HepG2 (cell line): Measurements from ENCODE around the gene RXFP1. TPM values are rescaled to one million over a fixed set of nuclear protein-coding genes. Genes with fewer than 3 reads are reported as not detected.

Source experiments
- ATAC-seq: fragments of 200-7000 bp; cut with Tn5 transposase; 3 replicates; pipeline ENCODE4 v1.9.1; 2020; ENCODE audit warnings: mild to moderate bottlenecking, moderate library complexity
- BruUV-seq: library from RNA; stranded (reverse); fragments of 400-500 nt; replicated peaks from 2 replicates; lab custom pipeline; 2021; lab: Mats Ljungman, UMichigan
- CTCF ChIA-PET: fragments of 300-600 bp; formaldehyde crosslinking; extraction: SDS; loops from one replicate; lab custom pipeline; 2021; ENCODE audit warnings: low total read pairs, inconsistent platforms, low intra/inter-chr PET ratio; lab: Yijun Ruan, JAX
- POLR2A ChIA-PET: fragments of 350-600 bp; sonication (Branson Sonifier 250); formaldehyde crosslinking; loops from one replicate; lab custom pipeline; 2020; ENCODE audit warnings: antibody characterized with exemption, inconsistent platforms; lab: Yijun Ruan, JAX
- DNase-seq: peaks from one replicate; pipeline ENCODE4 v3.0.0-alpha.2; 2015; ENCODE audit warnings: low spot score
- FAIRE-seq: peaks from 3 replicates; lab custom pipeline; 2011; peaks lifted over from hg19 to GRCh38; lab: Jason Lieb, UNC
- H2AFZ ChIP-seq: one replicate; pipeline ENCODE4 v1.6.1; 2011; ENCODE audit warnings: low read length, inconsistent platforms
- H3K27ac ChIP-seq: fragments of 300-600 bp; 3 replicates; pipeline ENCODE4 v1.8.0; 2011; ENCODE audit warnings: mixed run types, mild to moderate bottlenecking, mixed read lengths, low read length, inconsistent platforms; ENCODE audit not compliant: insufficient read depth; ENCODE audit errors: extremely low read length
- H3K27me3 ChIP-seq, 2 experiments: fragments of 200-600 bp in 1 of 2; 2 replicates in 1 of 2; 3 replicates in 1 of 2; pipeline versions ENCODE4 v1.6.0 to v1.8.0; 2011; ENCODE audit warnings: low read length in 2 of 2, mild to moderate bottlenecking in 2 of 2, moderate library complexity in 2 of 2, inconsistent platforms in 1 of 2; ENCODE audit not compliant: insufficient read depth in 2 of 2, control insufficient read depth in 1 of 2
- H3K36me3 ChIP-seq, 2 experiments: fragments of 200-600 bp in 1 of 2; replicated peaks in 1 of 2; 2 replicates in 1 of 2; 3 replicates in 1 of 2; pipeline versions ENCODE4 v1.5.1 to v1.8.0; 2011; ENCODE audit warnings: low read length in 2 of 2, inconsistent platforms in 1 of 2; ENCODE audit not compliant: insufficient read depth in 2 of 2, control insufficient read depth in 1 of 2
- H3K4me1 ChIP-seq: 2 replicates; pipeline ENCODE4 v1.5.1; 2012; ENCODE audit warnings: low read length, inconsistent platforms; ENCODE audit not compliant: insufficient read depth
- H3K4me2 ChIP-seq: 2 replicates; pipeline ENCODE4 v1.6.0; 2011; ENCODE audit warnings: low read depth, low read length, inconsistent platforms
- H3K4me3 ChIP-seq, 3 experiments: fragments of 200-600 bp in 1 of 3; sonication (generic), shearing (Covaris generic) in 1 of 3; replicated peaks in 1 of 3; 2 replicates each; pipeline ENCODE4 v1.5.1; 2011 to 2016; ENCODE audit warnings: low read length in 3 of 3, inconsistent platforms in 2 of 3, low read depth in 2 of 3, mild to moderate bottlenecking in 2 of 3, control low read depth in 1 of 3, mixed read lengths in 1 of 3; ENCODE audit not compliant: insufficient read depth in 1 of 3
- H3K79me2 ChIP-seq: one replicate; pipeline ENCODE4 v1.6.1; 2011; ENCODE audit warnings: low read length, inconsistent platforms; ENCODE audit not compliant: insufficient read depth
- H3K9ac ChIP-seq: 2 replicates; pipeline ENCODE4 v1.6.0; 2011; ENCODE audit warnings: mild to moderate bottlenecking, low read depth, low read length, inconsistent platforms; ENCODE audit not compliant: insufficient read depth
- H3K9me3 ChIP-seq: 2 replicates; pipeline ENCODE4 v1.5.1; 2012; ENCODE audit warnings: mild to moderate bottlenecking, low read length
- H4K20me1 ChIP-seq: 2 replicates; pipeline ENCODE4 v1.6.0; 2011; ENCODE audit warnings: inconsistent platforms, mild to moderate bottlenecking, low read length, moderate library complexity; ENCODE audit not compliant: insufficient read depth
- CBFB ChIP-seq: sonication (generic); formaldehyde crosslinking; IDR thresholded peaks from 2 replicates; pipeline ENCODE4 v1.4.0; 2020; ENCODE audit warnings: missing genetic modification reagents
- CHD2 ChIP-seq: IDR thresholded peaks from 2 replicates; pipeline ENCODE4 v1.6.1; 2011; ENCODE audit warnings: low read depth, low read length, improper control_type of control experiment
- EEA1 ChIP-seq: sonication (generic); formaldehyde crosslinking; IDR thresholded peaks from 2 replicates; pipeline ENCODE4 v1.5.1; 2020; ENCODE audit warnings: mild to moderate bottlenecking, missing genetic modification reagents, borderline replicate concordance
- KLF13 ChIP-seq: sonication (generic); formaldehyde crosslinking; IDR thresholded peaks from 2 replicates; pipeline ENCODE4 v1.4.0; 2020; ENCODE audit warnings: mild to moderate bottlenecking, missing genetic modification reagents
- NR2F1 ChIP-seq, 2 experiments: fragments of 450-650 bp in 1 of 2; formaldehyde crosslinking in 1 of 2; IDR thresholded peaks; 2 replicates each; pipeline versions ENCODE4 v1.5.0 to v1.6.1; 2016 to 2020; ENCODE audit warnings: mild to moderate bottlenecking in 1 of 2, missing compliant biosample characterization in 1 of 2, missing genetic modification reagents in 1 of 2, moderate library complexity in 1 of 2
- RFXANK ChIP-seq: IDR thresholded peaks from 2 replicates; pipeline ENCODE4 v1.6.1; 2016
- SAFB2 ChIP-seq: sonication (generic); formaldehyde crosslinking; IDR thresholded peaks from 2 replicates; pipeline ENCODE4 v1.5.1; 2020; ENCODE audit warnings: missing genetic modification reagents, low read depth, mild to moderate bottlenecking, borderline replicate concordance
- SP4 ChIP-seq: sonication (generic); formaldehyde crosslinking; IDR thresholded peaks from 2 replicates; pipeline ENCODE4 v1.8.1; 2023; ENCODE audit warnings: mild to moderate bottlenecking, missing genetic modification reagents
- TAF15 ChIP-seq: fragments of 200-400 bp; formaldehyde crosslinking; IDR thresholded peaks from one replicate; pipeline ENCODE4 v1.6.1; 2018; ENCODE audit warnings: mild to moderate bottlenecking, low read depth, low read length; ENCODE audit not compliant: poor library complexity, severe bottlenecking
- YY1 ChIP-seq: IDR thresholded peaks from 2 replicates; pipeline ENCODE4 v1.6.1; 2011; ENCODE audit warnings: low read length, low read depth, moderate library complexity, mild to moderate bottlenecking; ENCODE audit not compliant: insufficient read depth, insufficient replicate concordance
- ZFP36L2 ChIP-seq: sonication (generic); formaldehyde crosslinking; IDR thresholded peaks from 2 replicates; pipeline ENCODE4 v1.4.0; 2020; ENCODE audit warnings: missing genetic modification reagents
- ZNF567 ChIP-seq: sonication (generic); formaldehyde crosslinking; IDR thresholded peaks from 2 replicates; pipeline ENCODE4 v1.8.1; 2023; ENCODE audit warnings: mild to moderate bottlenecking, missing genetic modification reagents, borderline replicate concordance
- ZZZ3 ChIP-seq: sonication (generic); formaldehyde crosslinking; IDR thresholded peaks from 2 replicates; pipeline ENCODE4 v1.4.0; 2020; ENCODE audit warnings: missing genetic modification reagents, mild to moderate bottlenecking, borderline replicate concordance
- WGBS: methylation state at CpG from one replicate; pipeline ENCODE4 v1.1.6; 2017; ENCODE audit warnings: low lambda C conversion rate; 5-methylcytosine and 5-hydroxymethylcytosine counted together
- in situ Hi-C: cut with HindIII; loops from 2 replicates; pipeline ENCODE4 v1.10.0; 2017; ENCODE audit warnings: low pct_unique_long_range_greater_than_20kb; ENCODE audit not compliant: extremely low pct_ligation_motif_present
- intact Hi-C: fragments of 100-400 bp; cut with micrococcal nuclease; formaldehyde crosslinking; loops from one replicate; pipeline ENCODE4 v1.10.0; 2022; ENCODE audit not compliant: unreplicated experiment
- polyA plus RNA-seq, 8 experiments: library from polyadenylated mRNA; depleted of rRNA in 3 of 8; stranded (reverse) in 7 of 8; unstranded in 1 of 8; fragments of >200 nt; fragmentation: Illumina TruSeq in 4 of 8; extraction: Trizol in 4 of 8; gene quantifications; 2 replicates each; pipeline versions ENCODE4 v1.2.1 to v1.2.3, GENCODE V29; 2011 to 2016; ENCODE audit warnings: low read depth in 4 of 8, missing spikeins in 1 of 8, mixed read lengths in 1 of 8; ENCODE audit not compliant: insufficient read depth in 1 of 8
- total RNA-seq, 5 experiments: library from RNA; depleted of rRNA; stranded (reverse); fragments of >200 nt; fragmentation: Illumina TruSeq; extraction: Trizol; gene quantifications; 2 replicates each; pipeline ENCODE4 v1.2.3, GENCODE V29; 2016; ENCODE audit warnings: low read depth in 1 of 5
- TF ChIP-seq, protein P1 (sequence below): sonication (generic); formaldehyde crosslinking; IDR thresholded peaks from 2 replicates; pipeline ENCODE4 v1.8.0; 2022; ENCODE audit warnings: mild to moderate bottlenecking, missing genetic modification reagents, moderate library complexity

Gene RXFP1
- total and polyA plus RNA-seq, 2 of the 13 experiments (the other 11 are each of a cell fraction or from before 2014, with no cell fraction given) = not detected

DNA sequence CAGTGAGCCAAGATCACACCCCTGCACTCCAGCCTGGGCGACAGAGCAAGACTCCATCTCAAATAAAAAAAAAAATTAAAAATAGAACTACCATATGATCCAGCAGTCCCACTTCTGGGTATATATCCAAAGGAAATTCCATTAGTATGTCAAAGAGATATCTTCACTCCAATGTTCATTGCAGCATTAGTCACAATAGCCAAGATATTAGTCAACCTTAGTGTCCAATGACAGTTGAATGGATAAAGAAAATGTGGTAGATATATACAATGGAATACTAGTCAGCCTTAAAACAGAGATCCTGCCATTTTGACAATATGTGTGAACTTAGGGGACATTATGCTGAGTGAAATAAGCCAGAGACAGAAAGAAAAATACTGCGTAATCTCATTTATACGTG lies 100.6 kb downstream of the RXFP1 start:
- POLR2A ChIA-PET = no interaction called here
- CTCF ChIA-PET = no interaction called here
- no peak for DNase-seq
- no peak overlapping the region for H3K4me3 ChIP-seq
- H3K27ac ChIP-seq = no peak overlapping the region
- no peaks in the 10 kb centered on the region for H3K9me3 ChIP-seq
- in situ Hi-C loops (loop anchor here (5.0 to 25.0 kb wide), 2 partner anchors 370 to 635 kb away; no protein-coding TSS in a partner anchor), intact Hi-C loops (no loop called here)
- no peak overlapping the region for H2AFZ ChIP-seq
- no peaks in the 10 kb centered on the region for H3K36me3 ChIP-seq
- no peaks in the 10 kb centered on the region for H3K4me1 ChIP-seq
- WGBS = 48% methylated on average over 3 of the region's 3 CpGs
- no peak overlapping the region for H3K9ac ChIP-seq
- no peaks in the 10 kb centered on the region for H3K27me3 ChIP-seq
- FAIRE-seq = no peak
- BruUV-seq = no TSS peak
- H3K79me2 ChIP-seq = no peaks in the 10 kb centered on the region
- H3K4me2 ChIP-seq = no peak overlapping the region
- no peak for ATAC-seq
- no peaks in the 10 kb centered on the region for H4K20me1 ChIP-seq
- no peak for TF ChIP-seq EEA1 (CRISPR knock-in tag)
- no peak for TF ChIP-seq ZFP36L2 (CRISPR knock-in tag)
- no peak for TF ChIP-seq RFXANK (CRISPR knock-in tag)
- no peak for TF ChIP-seq KLF13
- no peak for TF ChIP-seq TAF15
- TF ChIP-seq ZNF567 (CRISPR knock-in tag) = no peak
- TF ChIP-seq SAFB2 = no peak
- TF ChIP-seq CBFB (CRISPR knock-in tag) = no peak
- no peak for TF ChIP-seq SP4 (CRISPR knock-in tag)
- TF ChIP-seq NR2F1 (CRISPR knock-in tag; IDR thresholded peaks at IDR 0.05) = no peak
- TF ChIP-seq YY1 = no peak
- TF ChIP-seq, protein P1, sequence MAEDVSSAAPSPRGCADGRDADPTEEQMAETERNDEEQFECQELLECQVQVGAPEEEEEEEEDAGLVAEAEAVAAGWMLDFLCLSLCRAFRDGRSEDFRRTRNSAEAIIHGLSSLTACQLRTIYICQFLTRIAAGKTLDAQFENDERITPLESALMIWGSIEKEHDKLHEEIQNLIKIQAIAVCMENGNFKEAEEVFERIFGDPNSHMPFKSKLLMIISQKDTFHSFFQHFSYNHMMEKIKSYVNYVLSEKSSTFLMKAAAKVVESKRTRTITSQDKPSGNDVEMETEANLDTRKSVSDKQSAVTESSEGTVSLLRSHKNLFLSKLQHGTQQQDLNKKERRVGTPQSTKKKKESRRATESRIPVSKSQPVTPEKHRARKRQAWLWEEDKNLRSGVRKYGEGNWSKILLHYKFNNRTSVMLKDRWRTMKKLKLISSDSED = no peak
- TF ChIP-seq CHD2 = no peak
- no peak for TF ChIP-seq ZZZ3
